Kidney (tissue), 14 donors: Measurements from ENCODE around the gene PPP1R10. TPM values are rescaled to one million over a fixed set of nuclear protein-coding genes. Genes with fewer than 3 reads are reported as not detected.

ENCODE experiments used
- DNase-seq, 5 donors: peaks; one replicate each; pipeline ENCODE4 v3.0.0-alpha.2; 2013 to 2020
- FAIRE-seq: peaks from 2 replicates; lab custom pipeline; 2012; peaks lifted over from hg19 to GRCh38; lab: Jason Lieb, UNC
- H3K27ac ChIP-seq, 2 donors: one replicate each; pipeline ENCODE4 v1.7.0; 2013; ENCODE audit warnings: low read depth in 2 of 2, low read length in 2 of 2, inconsistent platforms in 1 of 2
- H3K27me3 ChIP-seq: one replicate; pipeline ENCODE4 v1.7.1; 2013; ENCODE audit warnings: low read length, inconsistent platforms; ENCODE audit not compliant: control insufficient read depth, insufficient read depth
- H3K36me3 ChIP-seq, 3 donors: one replicate each; pipeline versions ENCODE4 v1.7.0 to v1.7.1; 2013; ENCODE audit warnings: low read length in 3 of 3, control low read depth in 1 of 3, inconsistent platforms in 1 of 3; ENCODE audit not compliant: insufficient read depth in 3 of 3, control insufficient read depth in 2 of 3
- H3K4me1 ChIP-seq, 3 donors: one replicate each; pipeline versions ENCODE4 v1.7.0 to v1.7.1; 2013; ENCODE audit warnings: low read length in 3 of 3, inconsistent platforms in 1 of 3, low read depth in 1 of 3; ENCODE audit not compliant: control insufficient read depth in 2 of 3, insufficient read depth in 2 of 3
- H3K4me3 ChIP-seq, 3 donors: one replicate each; pipeline versions ENCODE4 v1.7.0 to v1.8.1; 2013; ENCODE audit warnings: low read length in 3 of 3, control low read depth in 1 of 3, inconsistent platforms in 1 of 3
- H3K9ac ChIP-seq, 3 donors: one replicate each; pipeline versions ENCODE4 v1.7.0 to v1.7.1; 2013; ENCODE audit warnings: low read length in 3 of 3, control low read depth in 1 of 3, inconsistent platforms in 1 of 3
- H3K9me3 ChIP-seq, 3 donors: one replicate each; pipeline versions ENCODE4 v1.7.0 to v1.7.1; 2013; ENCODE audit warnings: low read length in 3 of 3, control low read depth in 1 of 3, inconsistent platforms in 1 of 3; ENCODE audit not compliant: control insufficient read depth in 2 of 3, insufficient read depth in 1 of 3
- CTCF ChIP-seq: IDR thresholded peaks from 3 replicates; pipeline ENCODE4 v1.5.1; 2012; ENCODE audit warnings: mild to moderate bottlenecking, moderate library complexity, borderline replicate concordance; ENCODE audit not compliant: insufficient read depth; ENCODE audit errors: extremely low read depth
- intact Hi-C: fragments of 100-400 bp; cut with DNase I; formaldehyde crosslinking; loops from one replicate; pipeline ENCODE4 v1.11.1; 2022
- polyA plus RNA-seq: library from polyadenylated mRNA; stranded (reverse); fragments of 350-450 nt; fragmentation: Illumina TruSeq; extraction: RNeasy Lipid Tissue Mini Kit (QIAGEN cat#74804); gene quantifications from one replicate; pipeline ENCODE4 v1.2.3, GENCODE V29; 2014; ENCODE audit warnings: low read depth, low replicate concordance; ENCODE audit not compliant: insufficient read depth
- total RNA-seq: library from RNA; stranded (reverse); fragmentation: NEBNext Ultra II Directional; extraction: Animal tissue kit (Norgen Biotek cat#: 25700); gene quantifications from one replicate; pipeline ENCODE4 v1.2.1, GENCODE V29; 2021
- donor health status: control.
- donor health status: control.
- donor health status: control.
- donor health status: control.
- donor health status: control.
- donor health status: DM: yes; HTN: yes; CAD: no.
- donor health status: Normal renal cell carcinoma (clear cell type).

PPP1R10 gene
- total and polyA plus RNA-seq, 2 donors from 2014 or later = 19.7 to 65.0 TPM

- FAIRE-seq (no peak), DNase-seq (peak; percentile 88 to 96 (median 93))
- intact Hi-C loops = no loop called here
- TF ChIP-seq CTCF = peak; percentile 50
- peak within 1 kb of the TSS; percentile 89 to 92 for H3K27ac ChIP-seq
- peaks cover 0 to 11% (median 4%) of the 10 kb centered on the region in 3 donors for H3K4me1 ChIP-seq
- no peaks in the 10 kb centered on the region for H3K9me3 ChIP-seq
- peaks cover 14 to 19% (median 14%) of the 10 kb centered on the region in 3 donors for H3K36me3 ChIP-seq
- no peaks in the 10 kb centered on the region for H3K27me3 ChIP-seq
- H3K9ac ChIP-seq = peak within 1 kb of the TSS; percentile 61 to 87 (median 85)
- H3K4me3 ChIP-seq = peak within 1 kb of the TSS; percentile 75 to 87 (median 85)
These were observed 9.7 kb upstream of the PPP1R10 start, which contains the start of gene ATAT1 for GRCh38 chr6:30626484-30627366. TSS of gene ATAT1 (plus strand) at chr6:30626874.

GRCh38 chr6:30625511-30625910 is 8.5 kb upstream of the PPP1R10 start:
- Histone ChIP-seq H3K27ac (no peak overlapping the region), H3K9me3 (no peaks in the 10 kb centered on the region)
- no peak for FAIRE-seq

GRCh38 chr6:30619561-30619960 is 2.5 kb upstream of the PPP1R10 start:
- H3K9me3 ChIP-seq = no peaks in the 10 kb centered on the region
- intact Hi-C loops = no loop called here
- H3K27ac ChIP-seq = no peak overlapping the region
- TF ChIP-seq CTCF = no peak
- peaks cover 9 to 26% (median 19%) of the 10 kb centered on the region in 3 donors for H3K36me3 ChIP-seq
- FAIRE-seq (no peak), DNase-seq (no peak)
- no peak overlapping the region for H3K4me3 ChIP-seq
- H3K27me3 ChIP-seq = no peaks in the 10 kb centered on the region
- H3K4me1 ChIP-seq = peaks cover 0 to 13% (median 9%) of the 10 kb centered on the region in 3 donors
- H3K9ac ChIP-seq = no peak overlapping the region

More at GRCh38 chr6:30625511-30625910, 8.5 kb upstream of the PPP1R10 start:
- Histone ChIP-seq H3K4me3 (no peak overlapping the region), H3K36me3 (peaks cover 14 to 20% (median 19%) of the 10 kb centered on the region in 3 donors), H3K9ac (no peak overlapping the region), H3K27me3 (no peaks in the 10 kb centered on the region), H3K4me1 (peaks cover 0 to 11% (median 4%) of the 10 kb centered on the region in 3 donors)
- intact Hi-C loops = no loop called here
- DNase-seq = no peak
- no peak for TF ChIP-seq CTCF
